ENCODE measurements around the gene OTOF. TPM values are rescaled to one million over a fixed set of nuclear protein-coding genes. Genes with fewer than 3 reads are reported as not detected.

Gene OTOF
- total RNA-seq, 6 experiments from 2014 or later: 0.06 to 0.12 TPM; not detected in 4

- DNase-seq: no peak
- no peak for ATAC-seq
- Histone ChIP-seq H3K36me3 (no peaks in the 10 kb centered on the region), H3K27me3 (no peaks in the 10 kb centered on the region), H3K27ac (no peak overlapping the region), H3K4me1 (no peaks in the 10 kb centered on the region), H3K4me3 (no peak overlapping the region), H3K9me3 (no peaks in the 10 kb centered on the region)
- intact Hi-C loops (cut with DNase I): no loop called here
- TF ChIP-seq CTCF (IDR thresholded peaks at IDR 0.05) (no peak), POLR2A (IDR thresholded peaks at IDR 0.05) (no peak)
- 86% methylated on average over 7 of the region's 7 CpGs for WGBS (ENCODE audit: insufficient coverage, low coverage, low lambda C conversion rate, missing lambda C conversion rate)
Measured at GRCh38 chr2:26430826-26431225, 47.1 kb downstream of the OTOF start.

GRCh38 chr2:26429779-26430578 is 47.9 kb downstream of the OTOF start:
- no peaks in the 10 kb centered on the region for H3K9me3 ChIP-seq
- DNase-seq (peak in 2 of 3 donors; percentile 37 to 66), ATAC-seq (peak; percentile 45 to 84 (median 60))
- no peaks in the 10 kb centered on the region for H3K27me3 ChIP-seq
- H3K36me3 ChIP-seq: no peaks in the 10 kb centered on the region
- intact Hi-C loops (cut with DNase I): no loop called here
- H3K4me3 ChIP-seq: no peak overlapping the region
- 54% methylated on average over 8 of the region's 8 CpGs for WGBS (ENCODE audit: insufficient coverage, low coverage, low lambda C conversion rate, missing lambda C conversion rate)
- H3K27ac ChIP-seq: no peak overlapping the region
- TF ChIP-seq CTCF (IDR thresholded peaks at IDR 0.05): no peak
- TF ChIP-seq POLR2A (IDR thresholded peaks at IDR 0.05): no peak
- H3K4me1 ChIP-seq: no peaks in the 10 kb centered on the region

GRCh38 chr2:26428846-26429245 is 49.1 kb downstream of the OTOF start:
- Histone ChIP-seq H3K27ac (no peak overlapping the region), H3K4me3 (no peak overlapping the region), H3K27me3 (no peaks in the 10 kb centered on the region), H3K9me3 (no peaks in the 10 kb centered on the region), H3K4me1 (no peaks in the 10 kb centered on the region), H3K36me3 (no peaks in the 10 kb centered on the region)
- 77% methylated on average over 2 of the region's 2 CpGs for WGBS (ENCODE audit: insufficient coverage, low coverage, low lambda C conversion rate, missing lambda C conversion rate)
- ATAC-seq (no peak), DNase-seq (no peak)
- intact Hi-C loops (cut with DNase I): no loop called here
- TF ChIP-seq POLR2A (IDR thresholded peaks at IDR 0.05) (no peak), CTCF (IDR thresholded peaks at IDR 0.05) (no peak)

- Histone ChIP-seq H3K4me1 (no peaks in the 10 kb centered on the region), H3K27me3 (no peaks in the 10 kb centered on the region), H3K4me3 (no peak overlapping the region), H3K36me3 (no peaks in the 10 kb centered on the region), H3K27ac (no peak overlapping the region), H3K9me3 (no peaks in the 10 kb centered on the region)
- intact Hi-C loops (cut with DNase I): no loop called here
- TF ChIP-seq CTCF (IDR thresholded peaks at IDR 0.05) (no peak), POLR2A (IDR thresholded peaks at IDR 0.05) (no peak)
- ATAC-seq (no peak), DNase-seq (no peak)
- no CpG with 5 or more reads among the region's 3 CpGs for WGBS (ENCODE audit: insufficient coverage, low coverage, low lambda C conversion rate, missing lambda C conversion rate)
Measured at GRCh38 chr2:26424221-26424620, 53.7 kb downstream of the OTOF start.
